Right lobe of liver (tissue), 4 donors: ENCODE results near the gene ASPHD1.

Experiments used
- CTCF ChIP-seq, 4 donors: fragments of 200-600 bp in 3 of 4; fragments of 450-650 bp in 1 of 4; IDR thresholded peaks; one replicate each; pipeline versions ENCODE4 v1.5.1 to v1.8.0; 2016 to 2022; ENCODE audit warnings: antibody characterized with exemption in 4 of 4, mild to moderate bottlenecking in 2 of 4
- POLR2A ChIP-seq: fragments of 450-650 bp; IDR thresholded peaks from one replicate; pipeline ENCODE4 v1.6.1; 2017; ENCODE audit warnings: antibody characterized with exemption, mild to moderate bottlenecking
- donor health status: DM: no; HTN: no; CAD: no.
- donor health status: DM: no; HTN: no; CAD: no.
- donor health status: DM: no; HTN: yes; CAD: no.

- TF ChIP-seq POLR2A, result no peak
- no peak for TF ChIP-seq CTCF (IDR thresholded peaks at IDR 0.05)
These were observed 2.0 kb upstream of the ASPHD1 start for GRCh38 chr16:29898135-29898803.
